Keratinocyte (primary cell): Measurements from ENCODE around the gene KCNQ2. TPM values are rescaled to one million over a fixed set of nuclear protein-coding genes. Genes with fewer than 3 reads are reported as not detected.

Source experiments
- DNase-seq: peaks from one replicate; pipeline ENCODE4 v3.0.0-alpha.2; 2011; ENCODE audit warnings: low read depth, missing footprints, low spot score
- FAIRE-seq: peaks from 2 replicates; lab custom pipeline; 2011; peaks lifted over from hg19 to GRCh38; lab: Jason Lieb, UNC
- H2AFZ ChIP-seq: 2 replicates; pipeline ENCODE4 v1.6.0; 2012; ENCODE audit warnings: low read length, control low read depth, inconsistent platforms; ENCODE audit not compliant: control insufficient read depth
- H3K27ac ChIP-seq: 2 replicates; pipeline ENCODE4 v1.5.1; 2011; ENCODE audit warnings: low read length; ENCODE audit not compliant: control insufficient read depth, insufficient read depth
- H3K27me3 ChIP-seq: 3 replicates; pipeline ENCODE4 v1.6.0; 2011; ENCODE audit warnings: low read length; ENCODE audit not compliant: control insufficient read depth, insufficient read depth; ENCODE audit errors: extremely low read depth
- H3K36me3 ChIP-seq, 2 experiments: 2 replicates in 1 of 2; 3 replicates in 1 of 2; pipeline ENCODE4 v1.5.1; 2011; ENCODE audit warnings: low read length in 2 of 2, mild to moderate bottlenecking in 1 of 2; ENCODE audit not compliant: control insufficient read depth in 2 of 2, insufficient read depth in 2 of 2; ENCODE audit errors: extremely low read depth in 1 of 2
- H3K4me1 ChIP-seq: 3 replicates; pipeline ENCODE4 v1.5.1; 2011; ENCODE audit warnings: low read length; ENCODE audit not compliant: control insufficient read depth, insufficient read depth; ENCODE audit errors: extremely low read depth
- H3K4me2 ChIP-seq: 3 replicates; pipeline ENCODE4 v1.6.0; 2011; ENCODE audit warnings: low read depth, low read length; ENCODE audit not compliant: control insufficient read depth, insufficient read depth; ENCODE audit errors: extremely low read depth
- H3K4me3 ChIP-seq, 3 experiments: fragments of 200-600 bp in 1 of 3; sonication (generic) in 1 of 3; 2 replicates in 2 of 3; 3 replicates in 1 of 3; pipeline ENCODE4 v1.5.1; 2011 to 2016; ENCODE audit warnings: low read length in 3 of 3, mild to moderate bottlenecking in 3 of 3, control low read depth in 2 of 3, inconsistent platforms in 1 of 3, low read depth in 1 of 3, mixed read lengths in 1 of 3, mixed run types in 1 of 3, moderate library complexity in 1 of 3; ENCODE audit not compliant: control insufficient read depth in 2 of 3, insufficient read depth in 2 of 3; ENCODE audit errors: extremely low read depth in 1 of 3
- H3K79me2 ChIP-seq: 2 replicates; pipeline ENCODE4 v1.6.0; 2012; ENCODE audit warnings: low read length; ENCODE audit not compliant: control insufficient read depth, insufficient read depth
- H3K9ac ChIP-seq: 3 replicates; pipeline ENCODE4 v1.6.0; 2011; ENCODE audit warnings: low read length; ENCODE audit not compliant: control insufficient read depth, insufficient read depth; ENCODE audit errors: extremely low read depth
- H3K9me1 ChIP-seq: 3 replicates; pipeline ENCODE4 v1.6.0; 2011; ENCODE audit warnings: low read length; ENCODE audit not compliant: control insufficient read depth, insufficient read depth; ENCODE audit errors: extremely low read depth
- H3K9me3 ChIP-seq: 2 replicates; pipeline ENCODE4 v1.5.1; 2012; ENCODE audit warnings: low read depth, low read length; ENCODE audit not compliant: control insufficient read depth
- H4K20me1 ChIP-seq: 3 replicates; pipeline ENCODE4 v1.6.0; 2011; ENCODE audit warnings: low read length; ENCODE audit not compliant: control insufficient read depth, insufficient read depth; ENCODE audit errors: extremely low read depth
- CTCF ChIP-seq, 3 experiments: IDR thresholded peaks in 1 of 3; conservative IDR thresholded peaks in 1 of 3; optimal IDR thresholded peaks in 1 of 3; 2 replicates in 2 of 3; 3 replicates in 1 of 3; pipeline versions ENCODE3 to v1.5.1; 2011; ENCODE audit warnings: low read length in 3 of 3, mild to moderate bottlenecking in 3 of 3, moderate library complexity in 2 of 3, control low read depth in 1 of 3, inconsistent platforms in 1 of 3; ENCODE audit not compliant: insufficient read depth in 2 of 3; ENCODE audit errors: extremely low read depth in 1 of 3
- EZH2 ChIP-seq: IDR thresholded peaks from one replicate; pipeline ENCODE4 v1.6.1; 2012; ENCODE audit warnings: inconsistent platforms, mild to moderate bottlenecking, low read length, moderate library complexity
- dilution Hi-C: fragments of 300-500 bp; cut with MboI; formaldehyde crosslinking; loops from one replicate; pipeline ENCODE4 v1.7.0; 2020; ENCODE audit warnings: low sequenced_read_pairs; ENCODE audit not compliant: extremely low pct_ligation_motif_present
- polyA plus RNA-seq, 5 experiments: library from polyadenylated mRNA; depleted of rRNA in 3 of 5; stranded (reverse) in 3 of 5; stranded (forward) in 1 of 5; unstranded in 1 of 5; fragments of >200 nt; gene quantifications; 1 replicate in 1 of 5; 2 replicates in 3 of 5; 3 replicates in 1 of 5; pipeline versions ENCODE4 v1.2.1 to v1.2.3, GENCODE V29; 2011 to 2012; ENCODE audit warnings: missing spikeins in 2 of 5, low read depth in 1 of 5, low replicate concordance in 1 of 5

The KCNQ2 gene
- polyA plus RNA-seq, 1 donor (not counting 4 experiments of a cell fraction or from before 2014, with no cell fraction given): not detected

DNA sequence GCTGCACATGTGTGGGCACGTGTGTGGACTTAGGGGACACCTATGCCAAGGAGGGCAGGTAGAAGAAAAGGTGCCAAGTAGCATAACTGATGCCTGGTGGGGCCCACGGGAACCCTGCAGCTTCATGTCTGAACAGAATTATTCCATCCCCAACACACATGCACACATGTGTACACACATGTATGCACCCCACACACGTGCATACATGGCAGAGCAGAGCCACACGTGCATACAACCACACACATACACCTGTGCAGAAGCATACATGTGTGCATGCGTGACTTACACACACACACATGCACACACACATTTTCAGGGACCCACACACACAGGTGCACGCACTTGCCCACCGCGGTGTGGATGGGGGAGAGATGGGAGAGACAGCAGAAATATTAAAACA is 59.6 kb downstream of the KCNQ2 start:
- Histone ChIP-seq H2AFZ (no peak overlapping the region), H3K27me3 (peaks cover 12% of the 10 kb centered on the region), H3K79me2 (no peaks in the 10 kb centered on the region), H3K9me1 (no peaks in the 10 kb centered on the region), H3K4me3 (no peak overlapping the region), H3K27ac (no peak overlapping the region), H4K20me1 (no peaks in the 10 kb centered on the region), H3K4me1 (no peaks in the 10 kb centered on the region), H3K4me2 (no peak overlapping the region), H3K9ac (no peak overlapping the region), H3K36me3 (no peaks in the 10 kb centered on the region), H3K9me3 (peaks cover 1% of the 10 kb centered on the region)
- TF ChIP-seq EZH2: no peak
- TF ChIP-seq CTCF (optimal IDR thresholded peaks at IDR 0.05 in 1 of 3, IDR thresholded peaks at IDR 0.05 in 1 of 3, conservative IDR thresholded peaks at IDR 0.05 in 1 of 3; ENCODE audit: extremely low read depth in 1 of 3, insufficient read depth in 2 of 3, low read length in 3 of 3): no peak
- no peak for DNase-seq
- dilution Hi-C loops: no loop called here
- FAIRE-seq: no peak

DNA sequence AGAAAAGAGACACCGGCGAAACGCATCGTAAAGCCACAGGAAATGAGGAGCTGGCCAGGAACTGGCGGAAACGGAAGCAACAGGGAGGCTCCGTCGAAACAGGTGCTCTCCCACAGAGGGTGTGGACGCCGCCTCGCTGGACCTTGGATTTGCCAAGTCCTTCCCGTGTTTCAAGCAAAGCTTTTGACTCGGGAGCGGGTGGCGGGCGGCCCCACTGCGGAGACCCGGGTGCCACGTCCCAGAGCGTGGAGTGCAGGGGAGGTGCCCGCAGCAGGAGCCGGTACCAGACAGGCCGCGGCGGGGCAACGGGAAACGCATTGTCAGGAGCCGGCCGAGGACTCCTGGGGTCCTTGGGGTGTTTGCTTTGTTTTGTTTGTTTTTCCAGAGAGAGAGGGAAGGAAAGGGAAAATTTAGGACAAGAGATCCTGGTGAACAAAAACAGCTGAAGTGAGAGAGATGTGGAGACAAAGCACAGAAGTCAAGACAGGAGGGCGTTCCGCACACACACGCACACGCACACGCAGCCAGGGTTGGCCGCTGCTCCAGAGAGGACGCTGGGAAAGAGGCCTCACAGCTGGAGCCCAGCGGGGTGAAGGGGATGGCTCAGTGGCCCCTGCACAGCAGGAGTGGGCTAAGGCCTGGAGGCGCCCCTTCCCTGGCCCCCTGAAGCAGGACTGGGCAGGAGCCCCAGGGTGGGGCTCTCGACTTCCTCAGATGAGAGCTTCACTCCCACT is 60.4 kb downstream of the KCNQ2 start:
- Histone ChIP-seq H3K79me2 (no peaks in the 10 kb centered on the region), H2AFZ (no peak overlapping the region), H3K36me3 (no peaks in the 10 kb centered on the region), H3K4me3 (no peak overlapping the region), H3K9me3 (peaks cover 1% of the 10 kb centered on the region), H3K27ac (no peak overlapping the region), H3K27me3 (peaks cover 5% of the 10 kb centered on the region), H3K9me1 (no peaks in the 10 kb centered on the region), H3K4me2 (no peak overlapping the region), H4K20me1 (no peaks in the 10 kb centered on the region), H3K9ac (no peak overlapping the region), H3K4me1 (no peaks in the 10 kb centered on the region)
- TF ChIP-seq CTCF (optimal IDR thresholded peaks at IDR 0.05 in 1 of 3, IDR thresholded peaks at IDR 0.05 in 1 of 3, conservative IDR thresholded peaks at IDR 0.05 in 1 of 3; ENCODE audit: extremely low read depth in 1 of 3, insufficient read depth in 2 of 3, low read length in 3 of 3): no peak
- TF ChIP-seq EZH2: no peak
- FAIRE-seq: no peak
- DNase-seq: no peak
- dilution Hi-C loops: no loop called here
